Mesendoderm (in vitro differentiated cells): ENCODE data around the gene LRP3.
"Not testable (repeated sequence)": the region's sequence is repeated elsewhere in the genome, so short reads cannot be mapped to it uniquely, and the experiment has no call there.

Source experiments
- DNase-seq: peaks from one replicate; pipeline ENCODE4 v3.0.0; 2013
- H2AK5ac ChIP-seq: 2 replicates; pipeline ENCODE4 v1.6.1; 2013; ENCODE audit warnings: low read length, inconsistent platforms
- H2BK120ac ChIP-seq: 2 replicates; pipeline ENCODE4 v1.6.1; 2013; ENCODE audit warnings: low read depth, mild to moderate bottlenecking, low read length, moderate library complexity, mixed read lengths
- H2BK15ac ChIP-seq: replicated peaks from 2 replicates; pipeline ENCODE4 v1.6.1; 2013; ENCODE audit warnings: low read depth, mild to moderate bottlenecking, moderate library complexity
- H2BK5ac ChIP-seq: 2 replicates; pipeline ENCODE4 v1.6.1; 2013; ENCODE audit warnings: low read length, inconsistent platforms
- H3K18ac ChIP-seq: 2 replicates; pipeline ENCODE4 v1.6.1; 2013; ENCODE audit warnings: mild to moderate bottlenecking, low read length, mixed read lengths
- H3K23ac ChIP-seq: one replicate; pipeline ENCODE4 v1.6.1; 2013; ENCODE audit warnings: low read length
- H3K27ac ChIP-seq: 2 replicates; pipeline ENCODE4 v1.5.1; 2013; ENCODE audit warnings: low read depth, mild to moderate bottlenecking, inconsistent platforms, low read length, moderate library complexity
- H3K27me3 ChIP-seq: 2 replicates; pipeline ENCODE4 v1.6.1; 2013; ENCODE audit warnings: low read length, control low read depth, mild to moderate bottlenecking, inconsistent platforms; ENCODE audit not compliant: insufficient read depth, poor library complexity
- H3K36me3 ChIP-seq: 2 replicates; pipeline ENCODE4 v1.6.1; 2013; ENCODE audit warnings: low read length, inconsistent platforms; ENCODE audit not compliant: control insufficient read depth, insufficient read depth
- H3K4ac ChIP-seq: one replicate; pipeline ENCODE4 v1.6.1; 2013; ENCODE audit warnings: low read depth, mild to moderate bottlenecking, low read length, moderate library complexity
- H3K4me1 ChIP-seq: 2 replicates; pipeline ENCODE4 v1.6.1; 2013; ENCODE audit warnings: low read depth, low read length, inconsistent platforms; ENCODE audit not compliant: control insufficient read depth
- H3K4me2 ChIP-seq: 2 replicates; pipeline ENCODE4 v1.6.1; 2013; ENCODE audit warnings: low read length
- H3K4me3 ChIP-seq: 2 replicates; pipeline ENCODE4 v1.5.1; 2013; ENCODE audit warnings: mild to moderate bottlenecking, low read length
- H3K56ac ChIP-seq: one replicate; pipeline ENCODE4 v1.6.1; 2013; ENCODE audit warnings: low read length
- H3K79me1 ChIP-seq: 2 replicates; pipeline ENCODE4 v1.6.1; 2013; ENCODE audit warnings: low read length, inconsistent platforms
- H3K79me2 ChIP-seq: 2 replicates; pipeline ENCODE4 v1.6.1; 2013; ENCODE audit warnings: mild to moderate bottlenecking, low read length; ENCODE audit not compliant: control insufficient read depth, insufficient read depth
- H3K9ac ChIP-seq: 2 replicates; pipeline ENCODE4 v1.6.1; 2013; ENCODE audit warnings: low read length, inconsistent platforms
- H4K5ac ChIP-seq: one replicate; pipeline ENCODE4 v1.6.1; 2013; ENCODE audit warnings: low read length
- H4K8ac ChIP-seq: one replicate; pipeline ENCODE4 v1.6.1; 2013; ENCODE audit warnings: low read depth, mild to moderate bottlenecking, control low read depth, low read length, moderate library complexity
- WGBS: extraction: QIAGEN DNeasy Blood & Tissue Kit; methylation state at CpG from one replicate; pipeline ENCODE4 v1.1.7; 2013; ENCODE audit warnings: low lambda C conversion rate, missing lambda C conversion rate; ENCODE audit not compliant: insufficient coverage; ENCODE audit errors: extremely low coverage; 5-methylcytosine and 5-hydroxymethylcytosine counted together

LRP3 gene

DNA sequence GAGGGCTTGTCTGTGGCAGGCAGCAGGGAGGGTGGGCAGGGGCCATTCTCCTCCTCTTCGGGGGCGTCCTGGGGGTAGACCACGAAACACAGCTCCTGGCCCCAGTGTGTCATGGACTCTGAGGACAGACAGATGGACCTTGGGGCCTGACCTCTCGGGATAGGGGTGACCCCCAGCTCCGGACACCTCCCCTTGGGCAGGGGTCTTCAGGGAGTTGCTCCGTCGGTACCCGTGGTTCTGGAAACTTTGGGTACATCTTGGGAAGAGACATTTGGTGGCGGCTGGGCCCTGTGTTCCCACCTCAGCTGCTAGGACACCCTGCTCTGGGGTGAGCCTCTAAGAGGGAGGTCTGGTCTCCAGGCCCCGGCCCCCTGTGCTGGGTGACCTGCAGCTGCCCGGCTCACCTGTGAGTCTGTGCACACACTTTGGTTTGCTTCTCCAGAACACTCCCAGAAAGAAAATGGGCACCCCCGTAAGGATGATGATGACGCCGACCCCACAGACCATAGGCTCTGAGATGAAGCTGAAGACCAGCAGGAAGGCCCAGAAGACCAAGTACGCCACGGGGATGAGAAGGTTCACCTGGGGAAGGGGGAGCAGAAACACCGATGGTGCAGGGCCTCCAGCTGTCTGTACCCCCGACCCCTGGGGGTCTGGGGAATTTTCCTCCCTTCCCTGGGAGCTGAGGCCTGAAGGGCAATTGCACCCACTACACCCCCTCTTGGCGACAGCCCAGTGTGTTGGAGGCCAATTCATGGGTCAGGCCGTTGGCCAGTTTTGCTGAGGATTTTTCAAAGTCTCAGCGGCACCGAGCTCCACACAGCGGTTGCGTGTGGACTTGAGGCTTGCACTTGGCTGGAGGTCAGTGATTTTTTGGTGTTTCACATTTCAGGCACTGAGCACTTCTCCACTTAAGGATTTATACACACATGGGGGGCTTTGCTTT lies 15.0 kb downstream of the LRP3 start:
- H2AK5ac ChIP-seq = no peak overlapping the region
- no peak overlapping the region for H3K56ac ChIP-seq
- H3K9ac ChIP-seq = no peak overlapping the region
- no peak overlapping the region for H2BK15ac ChIP-seq
- no peak overlapping the region for H3K4ac ChIP-seq
- no peak overlapping the region for H2BK120ac ChIP-seq
- no peak overlapping the region for H3K23ac ChIP-seq
- no peak overlapping the region for H4K5ac ChIP-seq
- H4K8ac ChIP-seq = no peak overlapping the region
- no peak overlapping the region for H3K18ac ChIP-seq
- DNase-seq = no peak
- no peak overlapping the region for H3K27ac ChIP-seq
- no peaks in the 10 kb centered on the region for H3K4me1 ChIP-seq
- H3K4me3 ChIP-seq = no peak overlapping the region
- no peak overlapping the region for H2BK5ac ChIP-seq
- H3K36me3 ChIP-seq = peaks cover 2% of the 10 kb centered on the region
- no peaks in the 10 kb centered on the region for H3K27me3 ChIP-seq
- no peak overlapping the region for H3K4me2 ChIP-seq
- no peaks in the 10 kb centered on the region for H3K79me2 ChIP-seq
- WGBS = no CpG with 5 or more reads among the region's 24 CpGs
- no peaks in the 10 kb centered on the region for H3K79me1 ChIP-seq

DNA sequence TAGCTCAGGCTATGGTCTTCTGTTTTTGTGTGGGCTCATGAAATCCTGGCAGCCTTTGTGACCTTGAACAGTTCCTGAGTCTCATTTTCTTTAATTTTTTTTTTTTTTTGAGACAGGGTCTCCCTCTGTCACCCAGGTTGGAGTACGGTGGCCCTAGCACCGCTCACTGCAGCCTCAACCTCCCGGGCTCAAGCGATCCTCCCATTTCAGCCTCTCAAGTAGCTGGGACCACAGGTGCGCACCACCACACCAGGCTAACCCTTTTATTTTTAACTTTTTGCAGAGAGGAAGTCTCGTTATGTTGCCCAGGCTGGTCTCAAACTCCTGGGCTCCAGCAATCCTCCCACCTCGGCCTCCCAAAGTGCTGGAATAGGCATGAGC lies 15.7 kb downstream of the LRP3 start:
- not testable (repeated sequence) for H3K27me3 ChIP-seq, H2BK15ac ChIP-seq, H3K9ac ChIP-seq, DNase-seq, H3K79me2 ChIP-seq, H3K4me3 ChIP-seq, H2BK5ac ChIP-seq, H3K23ac ChIP-seq, H3K27ac ChIP-seq, H4K8ac ChIP-seq, H3K18ac ChIP-seq, H2BK120ac ChIP-seq, H3K4ac ChIP-seq, H2AK5ac ChIP-seq, H3K56ac ChIP-seq, H3K79me1 ChIP-seq, H4K5ac ChIP-seq, H3K4me2 ChIP-seq, H3K4me1 ChIP-seq, H3K36me3 ChIP-seq
- no CpG with 5 or more reads among the region's 7 CpGs for WGBS

DNA sequence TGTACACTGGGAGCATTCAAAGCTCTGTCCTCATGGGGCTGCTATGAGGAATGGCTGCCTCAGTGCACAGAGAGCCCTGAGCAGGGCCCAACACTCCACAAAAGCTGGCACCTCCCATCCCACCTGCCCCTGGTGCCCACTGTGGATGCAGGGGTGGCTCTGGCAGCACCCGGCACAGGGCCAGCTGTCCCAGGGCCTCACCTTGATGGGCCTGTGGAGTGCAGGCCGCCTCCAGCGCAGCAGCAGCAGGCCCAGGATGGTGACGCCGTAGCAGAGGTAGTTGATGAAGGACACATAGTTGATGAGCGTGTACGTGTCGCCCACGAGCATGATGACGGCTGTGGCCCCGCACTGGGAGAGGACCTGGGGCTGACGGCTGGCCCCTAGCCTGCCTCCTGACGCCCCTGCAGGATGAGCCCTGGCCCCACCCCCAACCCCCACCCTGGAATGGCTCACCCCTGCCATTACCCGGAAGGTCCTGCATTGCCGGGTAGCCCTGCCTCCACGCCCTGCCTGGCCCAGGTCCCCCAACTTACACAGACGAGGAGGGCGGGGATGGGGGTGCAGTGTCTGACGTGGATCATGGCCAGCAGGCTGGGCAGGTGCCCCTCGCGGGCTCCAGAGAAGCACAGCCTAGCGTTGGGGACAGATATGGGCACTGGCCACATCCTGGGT lies 16.3 kb downstream of the LRP3 start:
- Histone ChIP-seq H3K9ac (no peak overlapping the region), H2BK120ac (no peak overlapping the region), H3K4ac (no peak overlapping the region), H3K27me3 (no peaks in the 10 kb centered on the region), H2BK5ac (no peak overlapping the region), H4K8ac (no peak overlapping the region), H4K5ac (no peak overlapping the region), H3K4me1 (no peaks in the 10 kb centered on the region), H3K79me2 (no peaks in the 10 kb centered on the region), H3K36me3 (peaks cover 2% of the 10 kb centered on the region), H3K23ac (no peak overlapping the region), H3K4me3 (no peak overlapping the region), H3K27ac (no peak overlapping the region), H3K79me1 (no peaks in the 10 kb centered on the region), H3K56ac (no peak overlapping the region), H3K4me2 (no peak overlapping the region), H3K18ac (no peak overlapping the region), H2AK5ac (no peak overlapping the region), H2BK15ac (no peak overlapping the region)
- no CpG with 5 or more reads among the region's 22 CpGs for WGBS
- no peak for DNase-seq

DNA sequence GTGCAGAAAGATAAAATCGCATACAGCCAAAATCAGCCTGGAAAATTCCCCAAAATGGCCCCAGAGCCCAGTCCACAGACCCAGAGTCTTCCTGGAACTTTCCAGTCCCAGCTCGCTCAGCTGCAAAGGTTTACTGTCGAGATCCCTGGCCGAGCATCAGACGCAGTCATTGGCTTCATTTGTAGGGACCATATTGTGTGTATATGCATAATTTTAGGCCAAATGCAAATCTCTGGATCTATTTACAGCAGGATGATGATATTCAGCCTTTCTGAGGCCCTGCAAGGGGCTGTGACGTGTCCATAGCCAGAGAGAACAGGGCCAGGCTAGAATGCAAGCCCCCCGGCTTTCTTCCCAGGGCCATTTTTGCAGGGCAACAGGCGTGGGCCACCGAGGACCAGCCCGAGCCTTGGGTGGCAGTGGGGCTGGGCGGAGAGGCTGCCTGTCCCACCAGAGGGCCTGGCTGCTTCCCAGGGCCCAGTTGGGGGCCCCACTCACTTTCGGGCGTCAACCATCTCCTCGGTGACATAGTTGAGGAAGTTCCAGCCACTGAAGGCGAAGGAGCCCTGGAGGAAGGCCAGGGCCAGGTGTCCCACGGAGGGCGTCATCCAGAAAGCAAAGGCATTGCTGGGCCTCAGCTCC lies 17.8 kb downstream of the LRP3 start:
- H3K27me3 ChIP-seq = no peaks in the 10 kb centered on the region
- no peaks in the 10 kb centered on the region for H3K4me1 ChIP-seq
- WGBS = no CpG with 5 or more reads among the region's 17 CpGs
- no peak for DNase-seq
- H3K79me2 ChIP-seq = no peaks in the 10 kb centered on the region
- H3K36me3 ChIP-seq = no peaks in the 10 kb centered on the region
- no peak overlapping the region for H4K5ac ChIP-seq
- no peak overlapping the region for H2BK120ac ChIP-seq
- no peak overlapping the region for H3K4me3 ChIP-seq
- H2AK5ac ChIP-seq = no peak overlapping the region
- H4K8ac ChIP-seq = no peak overlapping the region
- H3K18ac ChIP-seq = no peak overlapping the region
- H2BK5ac ChIP-seq = no peak overlapping the region
- no peak overlapping the region for H3K27ac ChIP-seq
- no peak overlapping the region for H3K4ac ChIP-seq
- no peak overlapping the region for H3K56ac ChIP-seq
- no peaks in the 10 kb centered on the region for H3K79me1 ChIP-seq
- no peak overlapping the region for H3K23ac ChIP-seq
- no peak overlapping the region for H3K4me2 ChIP-seq
- no peak overlapping the region for H3K9ac ChIP-seq
- H2BK15ac ChIP-seq = no peak overlapping the region

DNA sequence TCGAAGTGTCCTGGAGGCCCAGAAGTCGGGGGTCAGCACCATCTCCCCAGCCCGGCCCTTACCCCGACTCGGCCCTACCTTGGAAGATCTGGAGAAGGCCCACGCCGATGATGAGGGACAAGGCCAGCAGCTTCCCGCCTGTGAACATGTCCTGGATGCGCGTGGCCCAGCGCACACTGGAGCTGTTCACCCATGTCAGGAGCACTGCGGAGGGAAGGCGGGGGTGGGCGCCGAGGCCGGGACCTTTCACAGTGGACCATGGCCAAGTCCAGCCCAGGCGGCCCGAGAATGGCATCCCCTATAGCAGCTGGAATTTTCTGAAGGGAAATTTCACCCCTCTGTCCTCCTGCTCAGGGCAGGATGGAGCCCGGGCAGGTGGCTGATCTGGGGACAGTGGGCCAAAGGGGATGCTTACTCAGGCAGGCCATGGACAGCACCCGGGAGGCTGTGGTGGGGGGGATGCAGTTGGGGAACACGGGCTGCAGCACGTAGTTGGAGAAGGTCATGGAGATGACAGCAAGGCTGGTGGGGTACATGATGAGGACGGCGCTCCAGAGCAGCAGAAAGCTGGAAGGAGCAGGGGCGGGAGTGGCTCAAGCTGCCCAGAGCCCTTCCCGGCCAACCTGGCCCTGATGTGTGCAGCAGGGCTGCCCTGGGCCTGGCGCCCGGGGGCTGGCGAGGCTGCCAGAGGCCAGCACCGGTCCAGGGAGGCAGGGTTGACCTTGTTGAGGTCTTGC lies 18.5 kb downstream of the LRP3 start:
- no peak overlapping the region for H4K8ac ChIP-seq
- H3K56ac ChIP-seq = no peak overlapping the region

More for the DNA sequence above, 18.5 kb downstream of the LRP3 start:
- Histone ChIP-seq H2BK120ac (no peak overlapping the region), H2BK15ac (no peak overlapping the region), H3K9ac (no peak overlapping the region), H4K5ac (no peak overlapping the region), H3K4ac (no peak overlapping the region), H3K18ac (no peak overlapping the region), H3K79me1 (no peaks in the 10 kb centered on the region), H2AK5ac (no peak overlapping the region), H3K36me3 (no peaks in the 10 kb centered on the region), H3K27ac (no peak overlapping the region), H3K27me3 (no peaks in the 10 kb centered on the region), H2BK5ac (no peak overlapping the region), H3K4me3 (no peak overlapping the region), H3K4me2 (no peak overlapping the region), H3K23ac (no peak overlapping the region), H3K79me2 (no peaks in the 10 kb centered on the region), H3K4me1 (no peaks in the 10 kb centered on the region)
- DNase-seq = no peak
- no CpG with 5 or more reads among the region's 30 CpGs for WGBS
